Right lung (tissue), 5 donors: ENCODE data around the gene PALB2. TPM values are rescaled to one million over a fixed set of nuclear protein-coding genes. Genes with fewer than 3 reads are reported as not detected.
"Not testable (repeated sequence)": the region's sequence is repeated elsewhere in the genome, so short reads cannot be mapped to it uniquely, and the experiment has no call there.

ENCODE experiments used
- DNase-seq, 2 donors: peaks; one replicate each; pipeline ENCODE4 v3.0.0-alpha.2; 2013
- polyA plus RNA-seq, 5 donors: library from polyadenylated mRNA; unstranded; fragments of 120-200 nt; gene quantifications; one replicate each; pipeline versions ENCODE4 v1.2.1 to v1.2.3, GENCODE V29; 2013; ENCODE audit warnings: inconsistent platforms in 1 of 5, low replicate concordance in 1 of 5; ENCODE audit not compliant: insufficient read length in 5 of 5, insufficient read depth in 1 of 5

The PALB2 gene
- polyA plus RNA-seq, 5 donors = 13.1 to 19.2 (median 16.7) TPM

DNA sequence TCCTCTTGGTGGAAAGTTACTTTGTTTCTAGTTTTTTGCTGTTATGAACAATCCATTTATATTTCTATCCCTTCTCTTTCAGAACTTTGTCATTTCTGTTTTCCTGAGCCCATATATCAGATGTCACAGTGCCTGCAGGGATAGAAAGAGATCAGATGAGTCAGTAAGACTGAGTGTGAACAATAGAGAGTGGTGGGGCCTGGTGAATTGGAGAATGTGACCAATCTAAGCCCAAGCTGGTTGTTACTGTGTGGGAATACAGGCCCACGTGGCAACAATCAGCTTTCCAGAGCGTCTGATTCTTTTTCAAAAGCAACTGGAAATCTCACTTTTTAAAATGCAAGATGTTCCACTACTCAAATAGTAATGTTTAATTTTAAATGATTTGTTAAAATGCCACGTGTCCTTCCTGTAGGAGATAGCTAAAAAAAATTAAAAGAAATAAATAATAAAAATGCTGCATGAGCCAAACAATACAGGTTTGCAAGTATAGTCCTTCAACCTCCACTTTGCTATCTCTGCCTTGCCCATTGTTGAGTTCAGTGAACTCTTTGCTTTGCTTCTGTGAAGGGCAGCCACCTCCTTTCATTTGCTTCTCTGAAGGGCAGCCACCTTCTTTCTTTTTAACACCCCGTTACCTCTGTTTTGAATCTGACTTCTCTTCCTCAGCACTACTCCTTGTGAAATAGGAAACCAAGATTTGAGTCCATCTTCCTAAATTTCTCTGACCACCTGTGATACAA is 9.7 kb upstream of the PALB2 start:
- no peak for DNase-seq

DNA sequence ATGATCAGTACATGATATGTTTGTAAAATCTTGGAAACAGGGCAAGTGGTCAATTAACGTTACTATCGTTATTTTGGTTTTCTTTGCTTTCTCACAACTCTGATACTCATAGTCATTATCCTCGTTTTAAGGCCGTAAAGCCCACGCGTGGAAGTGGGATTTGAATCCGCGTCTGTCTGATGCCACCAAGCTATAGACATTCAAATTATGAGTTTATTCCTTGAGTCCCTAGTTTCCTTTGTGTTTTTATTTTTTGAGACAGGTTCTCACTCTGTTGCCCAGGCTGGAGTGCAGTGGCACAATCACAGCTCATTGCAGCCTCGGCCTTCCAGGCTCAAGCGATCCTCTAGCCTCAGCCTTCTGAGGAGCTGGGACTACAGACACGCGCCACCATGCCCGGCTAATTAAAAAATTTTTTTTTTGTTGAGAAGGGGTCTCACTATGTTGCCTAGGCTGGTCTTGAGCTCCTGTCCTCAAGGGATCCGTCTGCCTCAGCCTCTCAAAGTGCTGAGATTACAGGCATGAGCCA is 1.2 kb upstream of the PALB2 start:
- no peak for DNase-seq

DNA sequence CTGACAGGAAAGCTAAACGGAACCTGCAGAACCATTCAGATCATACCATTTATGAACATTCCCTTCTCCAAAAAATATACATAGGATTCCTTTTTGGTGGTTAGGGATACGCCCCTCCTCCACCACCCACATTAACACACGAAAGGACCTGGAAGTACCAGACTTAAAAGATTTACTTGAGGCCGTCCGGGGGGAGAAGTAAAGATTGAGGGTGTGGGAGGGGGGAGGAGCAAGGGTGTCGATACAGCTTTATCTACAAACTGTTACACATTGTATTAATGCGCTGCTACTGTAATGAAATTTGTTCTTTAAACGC is 537 bp downstream of the PALB2 start:
- DNase-seq = no peak

DNA sequence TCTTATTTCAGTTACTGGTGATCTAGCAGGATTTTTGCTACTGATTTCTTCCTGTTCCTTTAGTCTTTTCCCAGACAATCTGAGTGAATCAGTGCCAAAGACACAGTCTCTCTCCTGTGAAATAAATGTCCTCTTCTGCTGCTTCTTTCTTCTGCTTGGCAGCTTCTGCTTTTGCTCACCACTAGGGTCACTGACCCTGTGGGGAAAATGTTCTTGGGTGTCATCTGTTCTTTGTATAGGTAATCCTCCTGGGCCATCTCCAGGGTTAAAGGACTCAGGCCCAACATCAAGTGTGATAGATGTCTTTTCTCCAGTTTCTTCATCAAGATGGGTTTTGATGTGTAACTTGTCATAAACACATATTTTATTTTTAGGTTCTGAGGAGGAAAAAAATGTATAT is 5.2 kb downstream of the PALB2 start:
- DNase-seq = no peak

DNA sequence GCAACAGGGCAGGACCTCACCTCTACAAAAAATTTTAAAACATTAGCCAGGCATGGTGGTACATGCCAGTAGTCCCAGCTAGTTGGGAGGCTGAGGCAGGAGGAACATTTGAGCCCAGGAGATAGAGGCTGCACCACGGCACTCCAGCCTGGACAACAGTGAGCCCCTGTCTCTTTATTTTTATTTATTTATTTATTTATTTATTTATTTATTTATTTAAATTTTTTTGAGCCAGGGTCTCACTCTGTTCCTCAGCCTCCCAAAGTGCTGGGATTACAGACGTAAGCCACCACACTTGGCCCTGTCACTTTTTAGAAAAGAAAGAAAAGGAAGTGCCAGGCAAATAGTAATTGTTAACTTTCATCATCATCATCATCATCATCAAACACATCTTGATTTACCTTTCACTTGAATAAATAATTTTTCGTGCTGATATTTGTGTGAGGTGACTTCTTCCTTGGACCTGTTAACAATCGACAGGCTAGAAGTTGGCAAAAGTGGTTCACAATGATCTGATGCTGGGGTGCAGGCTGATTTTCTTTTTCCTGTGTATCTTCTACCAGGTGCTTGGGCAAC is 6.6 kb downstream of the PALB2 start:
- DNase-seq = no peak

DNA sequence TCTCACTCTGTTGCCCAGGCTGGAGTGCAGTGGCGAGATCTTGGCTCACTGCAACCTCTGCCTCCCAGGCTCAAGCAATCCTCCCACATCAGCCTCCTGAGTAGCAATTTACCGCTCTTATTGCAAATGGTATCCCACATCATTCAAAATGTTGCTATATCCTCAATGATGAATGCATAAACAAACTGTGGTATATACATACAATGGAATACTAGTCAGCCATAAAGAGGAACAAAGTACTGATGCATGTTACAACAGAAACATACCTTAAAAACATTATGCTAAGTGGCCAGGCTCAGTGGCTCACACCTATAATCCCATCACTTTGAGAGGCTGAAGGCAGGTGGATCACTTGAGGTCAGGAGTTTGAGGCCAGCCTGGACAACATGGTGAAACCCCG is 9.2 kb downstream of the PALB2 start:
- DNase-seq = not testable (repeated sequence)

DNA sequence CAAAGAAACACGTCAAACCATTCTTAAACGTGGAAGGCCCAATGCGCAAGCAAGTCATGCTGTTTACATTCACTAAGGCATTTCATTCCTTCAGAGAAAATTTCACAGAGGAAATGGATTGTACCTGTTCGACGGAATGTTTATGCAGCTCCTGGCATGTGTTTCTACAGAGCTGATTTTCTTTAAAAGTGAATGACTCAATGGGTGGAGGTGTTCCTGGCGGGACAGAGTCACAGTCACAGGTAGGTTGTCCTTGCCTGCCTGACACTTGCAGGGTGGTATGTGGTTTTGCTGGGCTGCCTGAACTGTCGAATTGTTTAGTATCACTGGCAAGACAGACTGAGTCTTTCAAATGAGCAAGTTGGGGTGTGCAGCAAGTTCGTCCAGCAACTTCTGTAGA is 11.6 kb downstream of the PALB2 start:
- no peak for DNase-seq

DNA sequence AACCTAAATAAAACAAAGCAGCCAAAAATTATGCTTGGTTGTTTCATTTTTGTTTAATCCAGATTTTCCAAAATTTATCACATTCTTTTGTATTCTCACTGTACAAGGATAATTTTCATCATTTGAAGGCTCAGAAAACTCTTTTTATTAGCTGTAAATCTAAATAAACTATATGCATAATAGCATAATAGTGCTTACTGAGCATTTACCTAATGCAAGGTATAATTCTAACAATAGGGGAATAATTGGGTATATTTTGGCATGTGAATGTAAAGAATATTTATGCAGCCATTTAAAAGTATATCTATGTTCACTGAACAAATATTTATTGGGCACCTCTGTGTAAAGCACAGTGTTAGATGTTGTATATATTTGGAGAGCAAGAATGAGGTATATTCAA is 17.0 kb downstream of the PALB2 start:
- DNase-seq = no peak

DNA sequence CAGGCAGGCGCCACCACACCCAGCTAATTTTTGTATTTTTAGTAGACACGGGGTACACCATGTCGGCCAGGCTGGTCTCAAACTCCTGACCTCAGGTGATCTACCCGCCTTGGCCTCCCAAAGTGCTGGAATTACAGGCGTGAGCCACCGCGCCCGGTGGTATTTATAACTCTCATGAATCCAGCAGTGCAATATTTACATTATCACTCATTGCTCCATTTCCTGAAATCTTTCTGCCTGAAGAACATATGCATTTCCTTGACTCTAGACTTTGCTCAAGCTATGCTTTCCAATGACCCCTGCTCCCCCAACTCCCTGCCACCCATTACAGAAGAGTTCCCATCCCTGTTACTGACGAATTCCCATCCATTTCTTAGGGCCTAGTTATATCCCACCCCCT is 25.3 kb downstream of the PALB2 start:
- DNase-seq = no peak

DNA sequence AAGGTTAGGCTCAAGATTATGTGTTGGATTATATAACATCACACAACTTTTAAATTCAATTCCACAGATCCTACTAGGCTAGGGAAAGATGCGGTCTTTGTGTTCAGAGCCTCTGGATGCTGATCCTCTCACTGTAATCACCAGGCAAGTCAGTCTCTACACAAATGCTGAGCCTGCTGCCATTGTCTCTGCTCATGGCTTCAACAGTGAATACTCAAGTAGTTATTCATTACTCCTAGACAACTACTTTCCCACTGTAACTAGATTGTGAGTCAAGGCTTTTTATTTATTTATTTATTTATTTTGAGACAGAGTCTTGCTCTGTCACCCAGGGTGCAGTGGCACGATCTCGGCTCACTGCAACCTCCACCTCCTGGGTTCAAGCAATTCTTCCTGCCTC is 29.2 kb downstream of the PALB2 start:
- no peak for DNase-seq

DNA sequence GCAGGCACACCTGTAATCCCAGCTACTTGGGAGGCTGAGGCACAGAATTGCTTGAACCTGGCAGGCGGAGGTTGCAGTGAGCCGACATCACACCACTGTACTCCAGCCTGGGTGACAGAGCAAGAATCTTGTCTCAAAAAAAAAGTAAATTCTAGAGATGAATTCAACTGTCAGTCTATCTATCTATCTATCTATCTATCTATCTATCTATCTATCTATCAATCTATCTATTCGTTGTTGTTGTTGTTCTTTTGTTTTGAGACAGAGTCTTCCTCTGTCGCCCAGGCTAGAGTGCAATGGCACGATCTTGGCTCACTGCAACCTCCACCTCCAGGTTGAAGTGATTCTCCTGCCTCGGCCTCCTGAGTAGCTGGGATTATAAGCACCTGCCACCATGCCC is 30.2 kb downstream of the PALB2 start:
- DNase-seq = not testable (repeated sequence)

DNA sequence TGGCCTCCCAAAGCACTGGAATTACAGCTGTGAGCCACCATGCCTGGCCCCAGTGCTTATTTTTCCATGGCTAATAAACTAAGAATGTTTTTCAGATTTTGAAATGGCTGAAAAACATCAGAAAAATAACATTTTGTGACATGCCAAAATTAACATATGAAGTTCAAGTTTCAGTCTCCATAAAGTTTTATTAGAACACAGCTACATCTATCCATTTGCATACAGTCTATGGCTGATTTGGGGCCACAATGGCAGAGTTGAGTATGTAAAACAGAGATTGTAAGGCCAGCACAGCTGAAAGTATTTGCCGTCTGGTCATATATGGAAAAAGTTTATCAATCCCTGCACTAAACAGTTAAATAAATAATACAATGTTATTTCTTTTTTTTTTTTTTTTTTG is 31.2 kb downstream of the PALB2 start:
- no peak for DNase-seq

DNA sequence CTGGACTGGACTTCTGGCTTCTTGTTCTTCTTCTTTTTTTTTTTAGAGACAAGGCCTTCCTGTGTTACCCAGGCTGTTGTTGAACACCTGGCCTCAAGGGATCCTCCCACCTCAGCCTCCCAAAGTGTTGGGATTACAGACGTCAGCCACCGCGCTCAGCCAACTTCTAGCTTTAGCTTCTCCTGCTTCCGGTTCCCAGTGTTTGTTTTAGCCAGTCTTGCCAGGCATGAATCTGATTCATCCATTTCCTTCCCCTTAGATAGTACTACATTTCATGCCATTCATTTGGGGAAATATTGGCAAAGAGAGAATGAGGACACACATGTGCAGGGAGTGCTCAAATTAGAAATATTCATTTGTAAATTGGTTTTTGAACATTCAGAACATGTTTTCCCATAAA is 32.9 kb downstream of the PALB2 start:
- DNase-seq = no peak

DNA sequence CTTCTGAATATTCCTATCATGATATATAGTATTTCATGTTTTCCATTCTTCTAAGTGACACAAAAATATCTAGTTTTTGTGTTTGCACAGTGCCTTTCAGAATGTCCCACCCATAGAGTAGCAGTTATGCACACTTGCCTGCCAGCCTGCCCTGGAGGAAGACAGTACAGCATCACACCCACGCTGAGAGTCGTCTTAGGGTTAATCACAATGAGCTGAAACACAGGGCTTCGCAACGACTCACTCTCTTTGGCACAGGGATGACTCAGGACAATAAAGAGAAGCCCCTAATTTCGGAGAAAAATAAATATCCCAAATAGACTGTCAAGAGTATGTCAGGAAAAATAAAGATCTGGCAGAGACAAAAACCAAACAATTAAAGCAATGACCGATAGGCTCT is 33.4 kb downstream of the PALB2 start:
- DNase-seq = no peak

DNA sequence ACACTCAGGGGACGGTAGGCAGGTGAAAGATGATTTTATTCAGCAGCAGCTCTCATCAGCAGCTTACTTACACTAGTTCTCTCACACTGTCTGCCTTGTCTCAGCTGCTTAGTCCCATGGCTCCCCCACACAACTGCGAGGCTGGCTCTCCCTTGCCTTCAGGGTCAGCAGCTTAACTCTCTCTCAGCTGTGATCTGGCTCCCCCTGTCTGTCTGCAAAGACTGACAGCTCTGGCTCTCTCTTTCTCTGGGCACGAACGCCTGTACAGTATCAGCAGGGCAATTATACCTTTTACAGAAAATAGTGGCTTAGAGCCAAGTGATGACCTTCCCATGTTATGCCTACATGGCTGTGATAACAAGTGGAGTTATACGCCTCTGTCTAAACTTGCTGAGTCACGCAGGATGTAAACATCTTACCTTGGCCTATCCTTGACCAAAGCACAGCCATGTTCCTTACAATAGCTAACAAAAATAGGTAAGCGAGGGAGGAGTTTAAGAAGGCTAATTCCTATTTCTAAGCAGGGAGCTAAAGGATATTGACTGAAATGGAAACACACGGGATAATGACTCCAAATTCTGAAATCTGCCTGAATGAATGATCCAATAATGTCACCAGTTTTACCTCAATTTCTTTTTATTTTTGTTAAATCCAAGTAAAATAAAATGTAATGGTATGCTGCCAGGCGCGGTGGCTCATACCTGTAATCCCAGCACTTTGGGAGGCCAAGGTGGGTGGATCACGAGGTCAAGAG is 43.9 kb downstream of the PALB2 start:
- DNase-seq = no peak

DNA sequence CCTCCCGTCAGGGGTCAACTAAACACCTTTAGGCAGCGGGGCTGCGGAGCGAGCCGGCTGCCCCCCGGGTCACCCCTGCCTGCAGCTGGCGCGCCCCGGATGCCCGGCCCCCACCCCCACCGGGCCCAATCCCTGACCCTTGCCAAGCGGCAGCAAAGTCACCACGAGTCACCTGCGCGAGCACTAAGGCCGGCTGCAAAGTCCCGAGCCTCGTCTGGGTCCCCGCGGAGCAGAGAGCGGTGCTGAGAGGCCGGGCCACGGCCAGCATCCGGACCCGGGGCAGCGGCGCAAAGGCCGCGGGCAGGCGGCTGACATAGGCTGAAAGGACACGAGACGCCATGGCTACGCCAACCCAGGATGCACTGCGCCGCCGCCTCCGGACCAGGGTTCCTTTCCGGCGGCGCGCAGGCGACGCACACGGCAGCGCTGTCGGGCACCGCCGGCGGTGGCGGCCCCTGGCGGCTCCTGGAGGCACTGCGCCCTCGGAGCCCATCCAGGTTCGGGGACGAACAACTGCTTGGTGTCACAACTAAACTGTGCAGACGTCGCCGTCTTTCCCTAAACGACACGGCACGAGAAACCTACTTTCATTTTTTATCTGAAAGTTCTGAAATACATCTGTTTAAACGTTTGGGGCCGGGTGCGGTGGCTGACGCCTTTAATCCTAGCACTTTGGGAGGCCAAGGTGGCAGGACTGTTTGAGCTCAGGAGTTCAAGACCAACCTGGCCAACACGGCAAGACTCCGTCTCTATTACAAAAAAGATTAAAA is 45.0 kb downstream of the PALB2 start, which contains the start of gene NDUFAB1:
TSS of gene NDUFAB1 (minus strand) at position 366 of the 770 bp plus-strand sequence. CDS start at position 340, 26 bp downstream.
- DNase-seq = peak; percentile 83 to 84

DNA sequence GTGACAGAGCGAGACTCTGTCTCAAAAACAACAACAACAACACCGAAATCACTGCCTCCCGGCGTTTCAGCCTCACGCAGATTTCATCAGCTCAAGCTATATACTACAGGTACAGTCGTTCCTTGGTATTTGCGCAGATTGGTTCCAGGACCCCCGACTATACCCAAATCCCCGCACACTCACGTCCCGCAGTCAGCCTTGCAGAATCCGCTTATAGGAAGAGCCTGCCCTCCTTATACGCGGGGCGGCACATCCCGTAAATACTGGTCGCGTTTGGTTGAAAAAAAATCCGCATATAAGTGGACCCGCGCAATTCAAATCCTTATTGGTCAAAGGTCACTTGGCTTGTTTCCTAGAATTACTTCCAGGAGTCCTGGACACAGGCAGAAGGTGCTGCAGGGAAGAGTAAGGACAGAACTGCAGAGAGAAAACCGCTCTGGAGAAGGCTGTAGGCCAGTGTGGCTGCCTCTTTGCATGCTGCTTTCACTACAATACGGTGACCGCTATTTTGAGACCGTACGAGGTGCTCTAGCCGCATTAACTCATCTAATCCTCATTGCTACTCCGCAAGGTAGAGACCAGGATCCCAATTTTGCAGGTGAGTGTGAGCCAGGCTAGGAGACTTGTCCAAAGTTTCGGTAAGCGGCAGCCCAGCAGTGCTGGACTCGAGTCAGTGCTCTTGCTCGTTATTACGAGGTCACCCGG is 45.7 kb downstream of the PALB2 start:
- DNase-seq = no peak

DNA sequence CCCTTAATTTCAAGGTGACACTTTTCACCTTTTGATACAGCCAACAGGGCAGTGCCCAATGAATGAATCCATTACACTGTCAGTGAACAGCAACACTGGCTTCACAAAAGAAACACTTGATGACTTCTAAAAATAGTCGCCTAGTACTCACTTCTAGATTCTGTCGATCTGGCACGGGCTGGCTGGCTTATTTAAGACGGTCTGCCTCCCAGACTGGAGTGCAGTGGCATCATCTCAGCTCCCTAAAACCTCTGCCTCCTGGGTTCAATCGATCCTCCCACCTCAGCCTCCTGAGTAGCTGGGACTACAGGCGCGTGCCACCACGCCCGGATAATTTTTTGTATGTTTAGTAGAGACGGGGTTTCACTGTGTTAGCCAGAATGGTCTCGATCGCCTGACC is 46.9 kb downstream of the PALB2 start:
- no peak for DNase-seq

DNA sequence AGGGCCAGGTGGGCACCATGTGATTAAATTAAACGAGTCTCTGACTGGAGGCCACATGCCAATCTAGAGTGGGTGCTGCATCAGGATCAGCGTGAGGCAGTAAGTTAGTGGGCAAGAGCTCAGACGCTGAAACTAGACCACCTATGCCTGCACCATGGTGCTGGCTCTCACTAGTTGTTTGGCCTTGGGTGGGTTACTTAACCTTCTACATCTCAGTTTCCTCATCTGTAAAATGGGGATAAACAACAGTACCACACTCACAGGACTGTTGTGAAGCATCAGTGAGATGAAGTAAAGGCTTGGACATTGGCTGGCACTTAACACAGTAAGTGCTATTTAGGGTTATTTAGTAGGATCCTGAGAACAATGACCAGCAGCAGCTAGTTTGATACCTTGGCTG is 50.9 kb downstream of the PALB2 start:
- no peak for DNase-seq

DNA sequence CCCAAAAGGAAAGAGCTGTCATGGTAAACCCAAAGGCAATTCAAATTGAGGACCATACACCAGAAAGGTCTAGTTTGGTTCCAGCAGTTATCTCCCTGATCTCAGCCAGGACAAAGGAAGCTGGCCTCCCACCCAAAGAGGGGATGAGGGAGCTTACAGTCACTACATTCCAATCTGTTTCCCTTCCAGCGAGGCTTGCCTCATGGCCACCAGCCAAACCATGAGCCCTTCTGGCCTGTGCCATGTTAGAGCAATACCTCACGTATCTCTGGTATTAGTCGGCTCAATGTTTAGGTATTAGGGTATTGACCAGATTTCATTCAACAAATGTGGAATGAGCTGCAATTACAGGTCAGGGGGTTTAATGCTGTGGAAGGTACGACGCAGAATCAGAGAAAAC is 53.4 kb downstream of the PALB2 start:
- no peak for DNase-seq
